ENCODE measurements around the gene MAP4.

MAP4 gene

DNA sequence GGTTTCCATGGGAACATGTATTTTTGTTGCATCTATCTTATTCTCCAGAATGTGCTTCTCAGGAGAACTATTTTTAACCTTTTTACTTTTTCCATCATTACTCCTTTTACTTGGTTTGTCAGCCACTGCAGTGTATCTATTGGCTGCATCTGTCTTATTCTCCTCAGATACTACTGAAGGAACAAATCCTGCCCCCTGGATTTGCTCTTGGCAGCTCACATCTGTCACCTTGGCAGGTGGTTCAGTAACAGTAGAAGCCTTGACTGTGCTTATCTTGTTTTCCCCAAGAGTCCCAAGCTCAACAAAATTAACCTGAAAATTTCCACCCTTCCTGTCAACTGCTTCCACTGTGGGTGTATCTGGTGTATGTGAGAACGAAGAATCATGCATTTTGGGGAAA is 106.0 kb downstream of the MAP4 start:
- TF ChIP-seq, protein P1, sequence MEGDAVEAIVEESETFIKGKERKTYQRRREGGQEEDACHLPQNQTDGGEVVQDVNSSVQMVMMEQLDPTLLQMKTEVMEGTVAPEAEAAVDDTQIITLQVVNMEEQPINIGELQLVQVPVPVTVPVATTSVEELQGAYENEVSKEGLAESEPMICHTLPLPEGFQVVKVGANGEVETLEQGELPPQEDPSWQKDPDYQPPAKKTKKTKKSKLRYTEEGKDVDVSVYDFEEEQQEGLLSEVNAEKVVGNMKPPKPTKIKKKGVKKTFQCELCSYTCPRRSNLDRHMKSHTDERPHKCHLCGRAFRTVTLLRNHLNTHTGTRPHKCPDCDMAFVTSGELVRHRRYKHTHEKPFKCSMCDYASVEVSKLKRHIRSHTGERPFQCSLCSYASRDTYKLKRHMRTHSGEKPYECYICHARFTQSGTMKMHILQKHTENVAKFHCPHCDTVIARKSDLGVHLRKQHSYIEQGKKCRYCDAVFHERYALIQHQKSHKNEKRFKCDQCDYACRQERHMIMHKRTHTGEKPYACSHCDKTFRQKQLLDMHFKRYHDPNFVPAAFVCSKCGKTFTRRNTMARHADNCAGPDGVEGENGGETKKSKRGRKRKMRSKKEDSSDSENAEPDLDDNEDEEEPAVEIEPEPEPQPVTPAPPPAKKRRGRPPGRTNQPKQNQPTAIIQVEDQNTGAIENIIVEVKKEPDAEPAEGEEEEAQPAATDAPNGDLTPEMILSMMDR (IDR thresholded peaks at IDR 0.05; ENCODE audit: low read length, missing control alignments), result no peak
- H3K4me3 ChIP-seq (replicated peaks; ENCODE audit: low read depth, low read length), result no peak overlapping the region
- DNase-seq (ENCODE audit: low read depth), result no peak

- TF ChIP-seq, protein P1 (IDR thresholded peaks at IDR 0.05; ENCODE audit: low read length, missing control alignments), result no peak
- H3K4me3 ChIP-seq (replicated peaks; ENCODE audit: low read depth, low read length), result no peak overlapping the region
- DNase-seq (ENCODE audit: low read depth), result no peak
Observed at GRCh38 chr3:47909607-47910006, 106.6 kb downstream of the MAP4 start.

GRCh38 chr3:47908744-47909143 is 107.5 kb downstream of the MAP4 start:
- no peak for DNase-seq (ENCODE audit: low read depth)
- TF ChIP-seq, protein P1 (IDR thresholded peaks at IDR 0.05; ENCODE audit: low read length, missing control alignments), result no peak
- no peak overlapping the region for H3K4me3 ChIP-seq (replicated peaks; ENCODE audit: low read depth, low read length)

DNA sequence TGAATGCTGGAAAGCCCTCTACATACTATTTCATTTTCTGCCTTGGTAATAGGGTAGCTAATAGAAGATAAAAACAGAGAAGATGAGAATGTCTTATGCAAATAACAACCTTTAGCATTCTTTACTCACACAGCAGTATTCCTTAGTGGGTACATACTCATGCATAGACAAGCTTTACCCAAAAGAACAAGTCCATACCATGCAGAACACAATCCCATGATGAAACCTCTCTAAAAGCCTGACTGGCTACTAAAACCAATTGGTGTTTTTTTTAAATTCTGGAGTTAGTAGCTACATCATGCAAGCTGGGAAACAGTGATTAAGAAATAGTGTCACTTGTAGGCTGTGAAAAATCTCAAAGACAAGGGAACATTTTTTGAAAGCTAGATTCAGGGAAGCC is 108.4 kb downstream of the MAP4 start:
- H3K4me3 ChIP-seq (replicated peaks; ENCODE audit: low read depth, low read length), result no peak overlapping the region
- no peak for DNase-seq (ENCODE audit: low read depth)
- TF ChIP-seq, protein P1 (IDR thresholded peaks at IDR 0.05; ENCODE audit: low read length, missing control alignments), result no peak

DNA sequence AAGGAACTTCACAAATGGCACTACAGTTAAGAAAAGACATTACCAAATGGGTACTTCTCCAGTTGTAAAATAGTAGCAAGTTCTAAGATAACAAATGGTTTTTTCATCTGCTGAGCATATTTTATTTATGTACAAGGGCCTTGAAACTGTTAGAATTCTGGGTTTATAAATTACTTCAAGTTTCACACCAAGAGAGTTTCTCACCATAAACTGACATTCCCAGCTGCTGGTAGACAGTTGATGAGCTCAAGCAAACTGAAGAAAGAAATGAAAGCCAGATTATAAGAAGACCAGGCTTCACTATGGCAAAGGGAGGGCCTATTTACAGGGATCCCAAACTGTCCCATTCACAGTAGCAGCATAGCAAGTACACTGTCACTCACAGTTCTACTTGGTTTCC is 113.5 kb downstream of the MAP4 start:
- TF ChIP-seq, protein P1 (IDR thresholded peaks at IDR 0.05; ENCODE audit: low read length, missing control alignments), result no peak
- no peak overlapping the region for H3K4me3 ChIP-seq (replicated peaks; ENCODE audit: low read depth, low read length)
- no peak for DNase-seq (ENCODE audit: low read depth)

DNA sequence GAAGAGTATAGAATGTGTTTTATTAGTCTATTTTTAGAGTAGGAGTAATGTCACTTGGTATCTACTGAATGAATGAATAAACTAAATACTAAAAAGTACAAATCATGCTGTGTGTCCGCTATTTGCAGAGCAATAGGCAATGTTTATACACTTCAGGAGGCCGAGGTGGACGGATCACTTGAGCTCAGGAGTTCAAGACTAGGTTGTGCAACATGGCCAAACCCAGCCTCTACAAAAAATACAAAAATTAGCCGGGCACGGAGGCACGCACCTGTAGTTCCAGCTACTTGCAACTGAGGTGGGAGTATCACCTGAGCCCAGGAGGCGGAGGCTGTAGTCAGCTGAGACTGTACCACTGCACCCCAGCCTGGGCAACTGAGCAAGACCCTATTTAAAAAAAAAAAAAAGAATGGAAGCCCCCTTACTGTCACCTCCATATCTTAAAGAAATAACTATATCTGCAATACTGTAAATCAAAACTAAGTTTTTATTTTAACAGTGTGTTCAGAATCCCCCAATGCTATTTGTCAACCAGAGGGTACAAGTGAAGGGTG is 114.9 kb downstream of the MAP4 start:
- TF ChIP-seq, protein P1 (IDR thresholded peaks at IDR 0.05; ENCODE audit: low read length, missing control alignments), result no peak
- no peak overlapping the region for H3K4me3 ChIP-seq (replicated peaks; ENCODE audit: low read depth, low read length)
- no peak for DNase-seq (ENCODE audit: low read depth)

DNA sequence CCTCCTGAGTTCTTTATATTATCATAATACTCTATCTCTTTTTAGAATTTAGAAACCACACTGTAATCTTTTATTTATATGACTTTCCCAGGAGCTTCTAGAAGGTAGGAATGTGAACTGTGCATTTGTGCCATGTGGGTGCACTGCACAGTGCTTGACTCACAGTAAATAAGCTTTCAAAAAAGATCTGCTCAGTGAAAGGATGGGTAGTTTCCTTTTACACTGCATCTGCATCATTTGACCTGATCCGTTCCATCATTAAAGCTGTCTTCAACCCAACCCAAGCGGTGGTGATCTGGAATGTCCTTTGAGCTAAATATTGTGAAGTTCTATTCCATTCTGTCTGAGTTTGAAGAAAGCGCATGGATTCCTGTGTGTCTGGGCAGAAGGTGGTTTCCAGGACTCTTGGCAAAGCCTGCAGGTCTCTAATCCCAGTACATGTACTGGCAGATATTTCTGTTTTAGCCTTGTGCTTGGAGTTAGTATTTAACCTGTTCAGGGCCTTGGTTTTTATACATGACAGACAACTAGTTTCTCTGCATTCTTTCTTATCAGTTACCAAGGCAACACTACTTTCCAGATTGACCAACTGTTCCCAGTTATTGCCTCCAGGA is 116.6 kb downstream of the MAP4 start:
- DNase-seq (ENCODE audit: low read depth), result no peak
- TF ChIP-seq, protein P1 (IDR thresholded peaks at IDR 0.05; ENCODE audit: low read length, missing control alignments), result no peak
- no peak overlapping the region for H3K4me3 ChIP-seq (replicated peaks; ENCODE audit: low read depth, low read length)

Data from fibroblast of pulmonary artery (primary cell).